ENCODE measurements around the gene KLF6.

GRCh38 chr10:3727268-3727667 lies 57.7 kb downstream of the KLF6 start:
- TF ChIP-seq EZH2 (IDR thresholded peaks at IDR 0.05; ENCODE audit: borderline replicate concordance, insufficient read depth, low read depth, low read length, poor library complexity, severe bottlenecking), result no peak
- no peak for TF ChIP-seq CTCF (IDR thresholded peaks at IDR 0.05)
